K562 (cell line): ENCODE data around the gene MAGEL2.

Experiments
- JUNB ChIP-seq: fragments of 450-650 bp; formaldehyde crosslinking; conservative IDR thresholded peaks from 2 replicates; pipeline ENCODE4 v1.4.0; 2020; ENCODE audit warnings: mild to moderate bottlenecking
- NCOA1 ChIP-seq: fragments of 450-650 bp; IDR thresholded peaks from 2 replicates; pipeline ENCODE4 v1.6.1; 2016; ENCODE audit warnings: low read depth
- SMAD3 ChIP-seq: fragments of 450-650 bp; formaldehyde crosslinking; conservative IDR thresholded peaks from 2 replicates; pipeline ENCODE4 v1.4.0; 2020; ENCODE audit warnings: mild to moderate bottlenecking
- TAF1 ChIP-seq: IDR thresholded peaks from 2 replicates; pipeline ENCODE4 v1.6.1; 2011; ENCODE audit warnings: mild to moderate bottlenecking, low read length, moderate library complexity; ENCODE audit not compliant: insufficient read depth, control insufficient read depth, severe bottlenecking; ENCODE audit errors: extremely low read depth
- ZNF316 ChIP-seq: fragments of 450-650 bp; IDR thresholded peaks from 2 replicates; pipeline ENCODE4 v1.6.1; 2016

GRCh38 chr15:23645371-23646164 lies 2.1 kb downstream of the MAGEL2 start:
- TF ChIP-seq JUNB (no peak), SMAD3 (no peak), NCOA1 (no peak), ZNF316 (no peak), TAF1 (no peak)
